CD8-positive, alpha-beta memory T cell (primary cell): ENCODE measurements around the gene FAM219A. TPM values are rescaled to one million over a fixed set of nuclear protein-coding genes. Genes with fewer than 3 reads are reported as not detected.

ENCODE experiments used
- CTCF ChIA-PET: fragments of 350-600 bp; sonication (Branson Sonifier 250); formaldehyde crosslinking; loops from one replicate; lab custom pipeline; 2021; ENCODE audit warnings: antibody characterized with exemption; lab: Charles Lee
- POLR2A ChIA-PET: fragments of 350-600 bp; sonication (Branson Sonifier 250); formaldehyde crosslinking; loops from one replicate; lab custom pipeline; 2021; ENCODE audit warnings: antibody characterized with exemption; lab: Charles Lee
- DNase-seq, 5 donors: peaks; one replicate each; pipeline versions ENCODE4 v3.0.0 to v3.0.0-alpha.2; 2020 to 2022; ENCODE audit warnings: mixed read lengths in 1 of 5
- H3K27ac ChIP-seq: one replicate; pipeline ENCODE4 v1.7.0; 2013; ENCODE audit warnings: low read depth, mild to moderate bottlenecking, low read length, moderate library complexity
- H3K27me3 ChIP-seq: 2 replicates; pipeline ENCODE4 v1.7.0; 2013; ENCODE audit warnings: low read length, mild to moderate bottlenecking; ENCODE audit not compliant: insufficient read depth, poor library complexity, severe bottlenecking
- H3K36me3 ChIP-seq: 2 replicates; pipeline ENCODE4 v1.7.0; 2013; ENCODE audit warnings: mild to moderate bottlenecking, low read length, moderate library complexity; ENCODE audit not compliant: insufficient read depth
- H3K4me1 ChIP-seq: 2 replicates; pipeline ENCODE4 v1.7.0; 2013; ENCODE audit warnings: mild to moderate bottlenecking, low read length, moderate library complexity; ENCODE audit not compliant: insufficient read depth
- H3K4me3 ChIP-seq: 2 replicates; pipeline ENCODE4 v1.7.0; 2013; ENCODE audit warnings: mild to moderate bottlenecking, low read length
- H3K9me3 ChIP-seq: 2 replicates; pipeline ENCODE4 v1.7.0; 2013; ENCODE audit warnings: mild to moderate bottlenecking, low read length
- H3K27ac Mint-ChIP-seq, 8 donors: one replicate each; pipeline ENCODE4 v1.8.0; 2020 to 2021; ENCODE audit warnings: mixed read lengths in 8 of 8, mild to moderate bottlenecking in 6 of 8, inconsistent platforms in 3 of 8, moderate library complexity in 3 of 8
- H3K27me3 Mint-ChIP-seq, 2 donors: one replicate each; pipeline ENCODE4 v1.8.0; 2020 to 2021; ENCODE audit warnings: mixed read lengths in 2 of 2, mild to moderate bottlenecking in 1 of 2, moderate library complexity in 1 of 2
- H3K36me3 Mint-ChIP-seq, 3 donors: one replicate each; pipeline ENCODE4 v1.8.0; 2020 to 2021; ENCODE audit warnings: mixed read lengths in 3 of 3, inconsistent platforms in 1 of 3, mild to moderate bottlenecking in 1 of 3
- H3K4me1 Mint-ChIP-seq, 3 donors: one replicate each; pipeline ENCODE4 v1.8.0; 2020 to 2021; ENCODE audit warnings: mixed read lengths in 3 of 3, inconsistent platforms in 1 of 3, mild to moderate bottlenecking in 1 of 3
- H3K4me3 Mint-ChIP-seq, 7 donors: one replicate each; pipeline ENCODE4 v1.8.0; 2020 to 2021; ENCODE audit warnings: mixed read lengths in 7 of 7, mild to moderate bottlenecking in 6 of 7, moderate library complexity in 4 of 7, inconsistent platforms in 2 of 7
- H3K9me3 Mint-ChIP-seq, 5 donors: one replicate each; pipeline ENCODE4 v1.8.0; 2020 to 2022; ENCODE audit warnings: mixed read lengths in 5 of 5, mild to moderate bottlenecking in 3 of 5, moderate library complexity in 2 of 5, inconsistent platforms in 1 of 5
- polyA plus RNA-seq: library from polyadenylated mRNA; unstranded; fragments of 300-500 nt; fragmentation: Illumina TruSeq; gene quantifications from one replicate; pipeline ENCODE4 v1.2.3, GENCODE V29; 2021
- total RNA-seq, 2 experiments: library from RNA; stranded (reverse); gene quantifications; one replicate each; pipeline ENCODE4 v1.2.3, GENCODE V29; 2021

The FAM219A gene
- total and polyA plus RNA-seq, 3 experiments from 2014 or later = 1.7 to 10.5 (median 9.4) TPM

DNA sequence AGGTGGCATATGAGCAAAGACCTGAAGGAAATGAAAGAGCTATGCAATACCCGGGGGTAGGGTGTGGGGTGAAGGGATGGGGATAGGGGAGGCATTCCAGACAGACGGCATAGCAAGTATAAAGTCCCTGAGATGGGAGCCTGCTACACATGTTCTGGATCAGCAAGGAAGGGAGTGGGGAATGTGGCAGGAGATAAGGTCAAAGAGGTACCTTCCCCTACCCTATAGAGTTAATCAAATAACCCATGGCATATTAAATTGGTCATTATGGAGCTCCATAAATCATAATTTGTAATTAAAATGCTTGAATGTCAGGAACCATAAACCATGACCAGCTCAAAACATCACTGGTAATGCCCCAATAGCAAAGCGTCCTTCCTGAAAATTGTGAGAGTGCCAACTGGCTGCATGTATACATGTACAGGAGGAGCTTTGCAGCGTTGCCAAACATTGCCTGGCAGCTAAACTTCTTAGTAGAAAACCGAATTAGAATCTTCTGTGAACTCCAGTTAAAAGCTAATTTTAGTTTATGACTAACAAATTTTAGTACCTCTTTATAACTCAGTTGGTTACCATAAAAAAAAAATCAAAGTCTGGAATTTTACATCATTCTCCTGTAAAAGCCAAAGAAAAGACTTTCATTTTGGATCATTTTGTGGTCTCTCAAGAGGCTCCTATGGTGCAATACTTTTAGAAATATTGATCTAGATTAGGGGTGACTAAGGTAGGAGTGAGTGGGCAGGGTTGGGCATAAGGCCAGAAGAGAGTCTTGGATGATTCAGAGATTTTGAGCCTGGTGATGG, 4.9 kb upstream of the FAM219A start:
- H3K27ac ChIP-seq = no peak overlapping the region
- CTCF ChIA-PET = interaction anchor here (1.0 kb wide), 1 partner anchor 84 kb away, joined by 3 read pairs; no protein-coding TSS in a partner anchor
- Mint-ChIP-seq H3K9me3 (no peaks in the 10 kb centered on the region), H3K27ac (no peak overlapping the region), H3K4me3 (no peak overlapping the region), H3K27me3 (peaks cover 8 to 9% of the 10 kb centered on the region in 2 donors), H3K4me1 (peaks cover 8 to 12% (median 10%) of the 10 kb centered on the region in 3 donors), H3K36me3 (peaks cover 0 to 1% (median 0%) of the 10 kb centered on the region in 3 donors)
- POLR2A ChIA-PET = no interaction called here
- H3K9me3 ChIP-seq = no peaks in the 10 kb centered on the region
- peaks cover 4% of the 10 kb centered on the region for H3K4me1 ChIP-seq
- no peaks in the 10 kb centered on the region for H3K36me3 ChIP-seq
- H3K4me3 ChIP-seq = no peak overlapping the region
- DNase-seq = no peak
- H3K27me3 ChIP-seq = peaks cover 6% of the 10 kb centered on the region

DNA sequence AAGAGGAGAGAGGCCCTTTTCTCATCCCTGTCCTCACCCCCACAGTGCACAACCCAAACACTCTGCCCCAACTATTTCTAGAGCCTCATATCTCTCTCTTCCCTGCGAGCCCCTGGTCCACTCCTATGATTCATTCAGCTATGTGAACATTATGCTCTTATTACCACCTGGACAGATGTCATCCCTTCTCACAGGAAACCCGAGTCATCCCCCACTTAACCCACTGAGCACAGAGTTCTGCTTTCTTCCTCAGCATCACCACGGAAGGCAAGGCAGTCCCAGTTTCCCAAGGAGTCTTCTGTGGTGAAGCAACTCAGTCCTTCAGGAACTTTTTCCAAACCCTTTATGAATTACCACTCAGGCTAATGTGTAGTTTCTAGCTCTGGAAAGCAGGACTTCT, 1.6 kb upstream of the FAM219A start:
- Mint-ChIP-seq H3K4me1 (peaks cover 22 to 33% (median 30%) of the 10 kb centered on the region in 3 donors), H3K9me3 (no peaks in the 10 kb centered on the region), H3K27ac (peak overlapping the region in 2 of 8 donors; percentile 36 to 74), H3K27me3 (peaks cover 3 to 7% of the 10 kb centered on the region in 2 donors), H3K4me3 (peak overlapping the region in 2 of 7 donors; percentile 10 to 93), H3K36me3 (peaks cover 0 to 3% (median 0%) of the 10 kb centered on the region in 3 donors)
- Histone ChIP-seq H3K4me1 (peaks cover 20% of the 10 kb centered on the region), H3K36me3 (no peaks in the 10 kb centered on the region), H3K9me3 (no peaks in the 10 kb centered on the region), H3K27ac (no peak overlapping the region), H3K4me3 (no peak overlapping the region), H3K27me3 (peaks cover 6% of the 10 kb centered on the region)
- POLR2A ChIA-PET = no interaction called here
- no peak for DNase-seq
- CTCF ChIA-PET = no interaction called here

DNA sequence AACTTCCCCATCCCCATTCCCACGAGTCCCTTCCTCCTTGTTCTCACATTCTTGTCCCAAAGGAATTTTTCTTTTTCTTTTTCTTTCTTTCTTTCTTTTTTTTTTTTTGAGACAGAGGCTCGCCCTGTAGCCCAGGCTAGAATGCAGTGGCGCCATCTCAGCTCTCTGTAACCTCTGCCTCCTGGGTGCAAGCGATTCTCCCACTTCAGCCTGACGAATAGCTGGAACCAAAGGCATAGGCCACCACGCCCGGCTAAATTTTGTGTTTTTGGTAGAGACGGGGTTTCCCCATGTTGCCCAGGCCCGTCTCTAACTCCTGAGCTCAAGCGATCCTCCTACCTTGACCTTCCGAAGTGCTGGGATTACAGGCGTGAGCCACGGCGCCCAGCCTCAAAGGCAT, 986 bp upstream of the FAM219A start:
- H3K27me3 Mint-ChIP-seq = peaks cover 3 to 7% of the 10 kb centered on the region in 2 donors
- H3K4me1 ChIP-seq = peaks cover 20% of the 10 kb centered on the region
- H3K9me3 Mint-ChIP-seq = no peaks in the 10 kb centered on the region
- H3K27ac Mint-ChIP-seq = peak overlapping the region in 3 of 8 donors; percentile 68 to 92 (median 84)
- H3K4me3 Mint-ChIP-seq = peak overlapping the region; percentile 11 to 93 (median 86)
- no peak for DNase-seq
- H3K36me3 Mint-ChIP-seq = peaks cover 0 to 3% (median 0%) of the 10 kb centered on the region in 3 donors
- CTCF ChIA-PET = no interaction called here
- peaks cover 6% of the 10 kb centered on the region for H3K27me3 ChIP-seq
- H3K4me3 ChIP-seq = no peak overlapping the region
- no peak overlapping the region for H3K27ac ChIP-seq
- no peaks in the 10 kb centered on the region for H3K36me3 ChIP-seq
- no peaks in the 10 kb centered on the region for H3K9me3 ChIP-seq
- POLR2A ChIA-PET = interaction anchor here (1.6 kb wide), 1 partner anchor 178 kb away, joined by 5 read pairs; the partner anchor contains the start of gene SIGMAR1
- H3K4me1 Mint-ChIP-seq = peaks cover 22 to 39% (median 36%) of the 10 kb centered on the region in 3 donors

- H3K4me1 ChIP-seq = peaks cover 20% of the 10 kb centered on the region
- CTCF ChIA-PET = no interaction called here
- H3K27ac ChIP-seq = no peak overlapping the region
- Mint-ChIP-seq H3K9me3 (no peaks in the 10 kb centered on the region), H3K4me1 (peaks cover 23 to 39% (median 37%) of the 10 kb centered on the region in 3 donors), H3K36me3 (peaks cover 0 to 3% (median 0%) of the 10 kb centered on the region in 3 donors), H3K27ac (peak overlapping the region in 7 of 8 donors; percentile 63 to 92 (median 73)), H3K27me3 (peaks cover 3 to 7% of the 10 kb centered on the region in 2 donors), H3K4me3 (peak overlapping the region; percentile 82 to 93 (median 90))
- peak overlapping the region; percentile 44 for H3K4me3 ChIP-seq
- no peak for DNase-seq
- POLR2A ChIA-PET = interaction anchor here (0.6 to 1.6 kb wide), 2 partner anchors 13 to 179 kb away, joined by 3 to 5 read pairs; partner anchors contain the start of gene SIGMAR1
- H3K36me3 ChIP-seq = no peaks in the 10 kb centered on the region
- H3K9me3 ChIP-seq = no peaks in the 10 kb centered on the region
- peaks cover 6% of the 10 kb centered on the region for H3K27me3 ChIP-seq
Measured at GRCh38 chr9:34458959-34459340, 580 bp upstream of the FAM219A start.

DNA sequence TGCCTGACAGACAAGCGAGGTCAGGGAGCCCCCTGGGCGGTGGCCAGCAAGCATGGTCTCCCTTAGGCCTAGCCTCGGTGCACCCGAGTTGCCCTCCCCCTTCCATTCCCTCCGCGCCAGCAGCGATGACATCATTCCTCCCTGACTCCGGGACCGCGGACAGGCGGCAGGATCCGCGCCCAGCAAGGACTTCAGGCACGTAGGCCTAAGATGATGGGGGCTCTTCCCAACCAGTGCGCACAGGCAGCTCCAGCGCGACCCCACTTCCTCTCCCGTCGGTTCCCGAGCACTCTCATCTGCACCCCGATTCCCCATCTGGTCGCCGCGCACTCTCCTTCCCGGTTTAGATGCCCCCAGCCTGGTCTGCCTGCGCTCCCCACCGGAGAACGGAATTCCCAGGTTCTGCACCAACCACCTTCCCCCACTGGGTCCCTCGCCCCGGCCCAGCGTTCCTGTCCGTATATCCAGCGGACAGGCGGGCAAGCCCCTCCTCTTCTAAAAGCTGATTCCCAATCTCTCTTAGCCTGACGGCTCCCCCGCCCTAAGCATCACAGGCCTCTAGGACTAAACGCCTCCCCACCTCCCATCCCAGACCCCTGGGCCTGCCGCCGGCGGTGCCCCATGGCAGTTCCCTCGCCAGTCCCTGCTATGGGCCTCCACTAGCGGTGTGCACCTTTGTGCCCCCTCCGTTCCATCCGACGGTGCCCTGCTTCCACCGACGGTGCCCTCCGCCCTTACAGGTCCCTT, 931 bp downstream of the FAM219A start:
- POLR2A ChIA-PET = no interaction called here

DNA sequence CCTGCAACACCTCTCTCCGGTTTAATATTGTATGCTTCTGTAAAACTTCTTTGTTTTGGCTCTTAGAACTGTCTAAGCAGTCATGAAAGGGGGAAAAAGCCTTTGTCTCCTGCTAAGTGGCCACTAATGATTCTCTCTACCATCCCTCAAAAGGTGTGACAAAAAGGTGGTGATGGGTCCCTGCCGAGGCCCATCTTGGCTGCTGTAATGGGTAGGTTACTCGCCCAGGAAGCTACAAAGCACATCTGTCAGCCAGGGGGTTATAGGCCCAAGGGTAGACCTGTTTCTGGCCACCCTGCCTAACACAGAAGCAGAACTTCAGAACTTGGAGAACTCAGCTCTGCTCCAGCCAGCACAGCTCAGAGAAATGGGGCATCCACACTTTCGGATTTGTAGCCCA, 1.6 kb downstream of the FAM219A start:
- no peaks in the 10 kb centered on the region for H3K9me3 Mint-ChIP-seq
- H3K36me3 ChIP-seq = no peaks in the 10 kb centered on the region
- no peak for DNase-seq
- H3K27me3 ChIP-seq = peaks cover under 1% of the 10 kb centered on the region
- POLR2A ChIA-PET = no interaction called here
- peaks cover 20% of the 10 kb centered on the region for H3K4me1 ChIP-seq
- peaks cover 25 to 43% (median 39%) of the 10 kb centered on the region in 3 donors for H3K4me1 Mint-ChIP-seq
- peak overlapping the region in 2 of 8 donors; percentile 13 to 37 for H3K27ac Mint-ChIP-seq
- H3K27me3 Mint-ChIP-seq = peaks cover 0 to 6% of the 10 kb centered on the region in 2 donors
- H3K36me3 Mint-ChIP-seq = peaks cover 0 to 8% (median 3%) of the 10 kb centered on the region in 3 donors
- CTCF ChIA-PET = interaction anchor here (1.1 to 1.2 kb wide), 2 partner anchors 35 to 77 kb away, joined by 3 read pairs; no protein-coding TSS in a partner anchor
- H3K4me3 ChIP-seq = no peak overlapping the region
- H3K4me3 Mint-ChIP-seq = peak overlapping the region; percentile 85 to 93 (median 91)
- no peak overlapping the region for H3K27ac ChIP-seq
- H3K9me3 ChIP-seq = no peaks in the 10 kb centered on the region

More for the DNA sequence above, 931 bp downstream of the FAM219A start:
- Histone ChIP-seq H3K4me3 (peak overlapping the region; percentile 64), H3K4me1 (peaks cover 20% of the 10 kb centered on the region), H3K36me3 (no peaks in the 10 kb centered on the region), H3K27ac (no peak overlapping the region), H3K9me3 (no peaks in the 10 kb centered on the region), H3K27me3 (peaks cover 6% of the 10 kb centered on the region)
- DNase-seq = peak in 3 of 5 donors; percentile 8 to 50 (median 24)
- Mint-ChIP-seq H3K9me3 (no peaks in the 10 kb centered on the region), H3K36me3 (peaks cover 0 to 7% (median 3%) of the 10 kb centered on the region in 3 donors), H3K4me3 (peak overlapping the region; percentile 85 to 93 (median 91)), H3K27me3 (peaks cover 3 to 6% of the 10 kb centered on the region in 2 donors), H3K4me1 (peaks cover 25 to 39% (median 39%) of the 10 kb centered on the region in 3 donors), H3K27ac (peak overlapping the region in 7 of 8 donors; percentile 26 to 91 (median 82))
- CTCF ChIA-PET = interaction anchor here (1.1 to 1.2 kb wide), 2 partner anchors 34 to 78 kb away, joined by 3 read pairs; no protein-coding TSS in a partner anchor

GRCh38 chr9:34456151-34456550, 2.2 kb downstream of the FAM219A start:
- Histone ChIP-seq H3K36me3 (no peaks in the 10 kb centered on the region), H3K27me3 (no peaks in the 10 kb centered on the region), H3K9me3 (no peaks in the 10 kb centered on the region), H3K27ac (no peak overlapping the region), H3K4me1 (peaks cover 20% of the 10 kb centered on the region), H3K4me3 (no peak overlapping the region)
- no peak for DNase-seq
- Mint-ChIP-seq H3K27me3 (peaks cover 0 to 5% of the 10 kb centered on the region in 2 donors), H3K9me3 (no peaks in the 10 kb centered on the region), H3K4me3 (peak overlapping the region in 6 of 7 donors; percentile 39 to 93 (median 82)), H3K27ac (peak overlapping the region in 2 of 8 donors; percentile 25 to 94), H3K4me1 (peaks cover 26 to 49% (median 41%) of the 10 kb centered on the region in 3 donors), H3K36me3 (peaks cover 0 to 10% (median 3%) of the 10 kb centered on the region in 3 donors)
- ChIA-PET POLR2A (no interaction called here), CTCF (interaction anchor here (0.6 to 1.2 kb wide), 3 partner anchors 35 to 160 kb away, joined by 3 read pairs; no protein-coding TSS in a partner anchor)
